SK-N-SH (cell line): ENCODE data around the gene LIN28B. TPM values are rescaled to one million over a fixed set of nuclear protein-coding genes. Genes with fewer than 3 reads are reported as not detected.

ENCODE experiments used
- CTCF ChIA-PET: fragments of 300-600, 350-600 bp; formaldehyde crosslinking; extraction: SDS; loops from one replicate; lab custom pipeline; 2021; lab: Yijun Ruan, JAX
- POLR2A ChIA-PET: fragments of 350-600 bp; sonication (Branson Sonifier 250); formaldehyde crosslinking; extraction: SDS; loops from one replicate; lab custom pipeline; 2020; ENCODE audit warnings: antibody characterized with exemption, inconsistent platforms; lab: Yijun Ruan, JAX
- DNase-seq: peaks from one replicate; pipeline ENCODE4 v3.0.0; 2012
- H2AFZ ChIP-seq: fragments of 200-600 bp; sonication (generic); 2 replicates; pipeline ENCODE4 v1.8.1; 2016; ENCODE audit warnings: antibody characterized with exemption, mild to moderate bottlenecking, low read depth
- H3F3A ChIP-seq: fragments of 200-600 bp; sonication (generic); replicated peaks from 2 replicates; pipeline ENCODE3; 2016; ENCODE audit warnings: antibody characterized with exemption, mild to moderate bottlenecking; ENCODE audit not compliant: insufficient read depth
- H3K27ac ChIP-seq, 2 experiments: fragments of 200-500 bp in 1 of 2; fragments of 200-600 bp in 1 of 2; sonication (Bioruptor generic) in 1 of 2; sonication (generic), shearing (Covaris generic) in 1 of 2; 2 replicates each; pipeline versions ENCODE4 v1.5.1 to v1.6.1; 2014 to 2016; ENCODE audit warnings: low read depth in 2 of 2, inconsistent platforms in 1 of 2, low read length in 1 of 2, mild to moderate bottlenecking in 1 of 2, mixed read lengths in 1 of 2
- H3K27me3 ChIP-seq: fragments of 200-600 bp; sonication (generic), shearing (Covaris generic); 2 replicates; pipeline ENCODE4 v1.6.1; 2016; ENCODE audit warnings: mixed run types; ENCODE audit not compliant: insufficient read depth
- H3K36me3 ChIP-seq, 2 experiments: fragments of 200-500 bp in 1 of 2; fragments of 200-600 bp in 1 of 2; sonication (Bioruptor generic) in 1 of 2; sonication (generic) in 1 of 2; replicated peaks in 1 of 2; 2 replicates each; pipeline versions ENCODE3 to v1.5.1; 2014 to 2016; ENCODE audit warnings: low read length in 1 of 2, mild to moderate bottlenecking in 1 of 2; ENCODE audit not compliant: insufficient read depth in 2 of 2, control insufficient read depth in 1 of 2
- H3K4me1 ChIP-seq, 2 experiments: fragments of 200-500 bp in 1 of 2; fragments of 200-600 bp in 1 of 2; sonication (Bioruptor generic) in 1 of 2; sonication (generic), shearing (Covaris generic) in 1 of 2; 2 replicates each; pipeline versions ENCODE4 v1.5.1 to v1.6.1; 2014 to 2016; ENCODE audit warnings: low read depth in 1 of 2, low read length in 1 of 2, mixed run types in 1 of 2; ENCODE audit not compliant: insufficient read depth in 2 of 2, control insufficient read depth in 1 of 2
- H3K4me2 ChIP-seq: fragments of 200-600 bp; sonication (generic), shearing (Covaris generic); 2 replicates; pipeline ENCODE4 v1.6.1; 2017; ENCODE audit warnings: mixed run types
- H3K4me3 ChIP-seq, 2 experiments: fragments of 200-500 bp in 1 of 2; fragments of 200-600 bp in 1 of 2; sonication (Bioruptor generic) in 1 of 2; sonication (generic), shearing (Covaris generic) in 1 of 2; 2 replicates each; pipeline versions ENCODE4 v1.5.1 to v1.8.1; 2014 to 2016; ENCODE audit warnings: low read depth in 2 of 2, inconsistent platforms in 1 of 2, low read length in 1 of 2, mild to moderate bottlenecking in 1 of 2, mixed read lengths in 1 of 2, moderate library complexity in 1 of 2
- H3K79me2 ChIP-seq: fragments of 200-600 bp; sonication (generic); 2 replicates; pipeline ENCODE4 v1.8.1; 2017; ENCODE audit warnings: mild to moderate bottlenecking; ENCODE audit not compliant: insufficient read depth
- H3K9ac ChIP-seq: fragments of 200-600 bp; sonication (generic); 2 replicates; pipeline ENCODE4 v1.6.1; 2017; ENCODE audit warnings: mixed run types
- H3K9me2 ChIP-seq: fragments of 200-600 bp; sonication (generic); 2 replicates; pipeline ENCODE4 v1.6.1; 2017; ENCODE audit warnings: mixed run types
- H3K9me3 ChIP-seq: fragments of 200-600 bp; sonication (generic); 2 replicates; pipeline ENCODE4 v1.6.1; 2017; ENCODE audit warnings: mixed run types, mild to moderate bottlenecking, moderate library complexity
- H4K20me1 ChIP-seq: fragments of 200-600 bp; sonication (generic); 2 replicates; pipeline ENCODE4 v1.6.1; 2017; ENCODE audit warnings: mild to moderate bottlenecking, mixed run types; ENCODE audit not compliant: insufficient read depth
- CHD2 ChIP-seq: fragments of 150-350 bp; IDR thresholded peaks from 2 replicates; pipeline ENCODE4 v1.6.1; 2018; ENCODE audit warnings: low read length; ENCODE audit not compliant: partially characterized antibody
- ELF1 ChIP-seq: IDR thresholded peaks from 2 replicates; pipeline ENCODE4 v1.4.0; 2012
- EP300 ChIP-seq, 2 experiments: IDR thresholded peaks; 2 replicates each; pipeline versions ENCODE4 v1.4.0 to v1.6.1; 2012; ENCODE audit warnings: borderline replicate concordance in 1 of 2, low read depth in 1 of 2, low read length in 1 of 2
- FOXJ3 ChIP-seq: sonication (generic); formaldehyde crosslinking; IDR thresholded peaks from 2 replicates; pipeline ENCODE4 v1.5.1; 2020; ENCODE audit warnings: mild to moderate bottlenecking, missing genetic modification reagents
- GABPA ChIP-seq: IDR thresholded peaks from 2 replicates; pipeline ENCODE4 v1.4.0; 2012; ENCODE audit warnings: low read depth, mild to moderate bottlenecking
- IRF3 ChIP-seq: fragments of 150-350 bp; IDR thresholded peaks from 2 replicates; pipeline ENCODE4 v1.6.1; 2016; ENCODE audit warnings: mild to moderate bottlenecking, low read depth, low read length
- JUND ChIP-seq: IDR thresholded peaks from 2 replicates; pipeline ENCODE4 v1.4.0; 2012
- MAX ChIP-seq: IDR thresholded peaks from 2 replicates; pipeline ENCODE4 v1.4.0; 2012; ENCODE audit warnings: low read depth
- MEF2A ChIP-seq: IDR thresholded peaks from 2 replicates; pipeline ENCODE4 v1.4.0; 2012; ENCODE audit warnings: low read depth, borderline replicate concordance
- NFIC ChIP-seq: IDR thresholded peaks from 2 replicates; pipeline ENCODE4 v1.4.0; 2012; ENCODE audit warnings: borderline replicate concordance
- PBX3 ChIP-seq: IDR thresholded peaks from 2 replicates; pipeline ENCODE4; 2012
- POLR2AphosphoS5 ChIP-seq: IDR thresholded peaks from 2 replicates; pipeline ENCODE4 v1.6.1; 2012; ENCODE audit warnings: low read depth, low read length
- RCOR1 ChIP-seq: fragments of 150-350 bp; IDR thresholded peaks from 2 replicates; pipeline ENCODE4 v1.6.1; 2017; ENCODE audit warnings: antibody characterized with exemption, low read length
- REST ChIP-seq: IDR thresholded peaks from 2 replicates; pipeline ENCODE4 v1.6.1; 2012; ENCODE audit warnings: mild to moderate bottlenecking, low read depth, low read length, moderate library complexity
- RFX5 ChIP-seq: IDR thresholded peaks from 2 replicates; pipeline ENCODE4 v1.6.1; 2012; ENCODE audit warnings: mild to moderate bottlenecking, improper control_type of control experiment, low read length
- SMC3 ChIP-seq: IDR thresholded peaks from 2 replicates; pipeline ENCODE4 v1.6.1; 2012; ENCODE audit warnings: low read depth, low read length, improper control_type of control experiment
- TAF1 ChIP-seq: IDR thresholded peaks from 2 replicates; pipeline ENCODE4 v1.6.1; 2012; ENCODE audit warnings: low read depth, mild to moderate bottlenecking, low read length, moderate library complexity, borderline replicate concordance
- TCF12 ChIP-seq: IDR thresholded peaks from 2 replicates; pipeline ENCODE4 v1.4.0; 2012
- TEAD4 ChIP-seq: IDR thresholded peaks from 2 replicates; pipeline ENCODE4 v1.4.0; 2012; ENCODE audit warnings: mild to moderate bottlenecking, borderline replicate concordance; ENCODE audit not compliant: insufficient read depth
- USF2 ChIP-seq: fragments of 150-350 bp; IDR thresholded peaks from 2 replicates; pipeline ENCODE4 v1.6.1; 2017; ENCODE audit warnings: antibody characterized with exemption, low read length, low read depth, borderline replicate concordance
- YY1 ChIP-seq: IDR thresholded peaks from 2 replicates; pipeline ENCODE4 v1.4.0; 2012; ENCODE audit warnings: low read depth, mild to moderate bottlenecking
- WGBS: methylation state at CpG from one replicate; pipeline ENCODE4 v1.1.6; 2017; ENCODE audit warnings: low lambda C conversion rate; 5-methylcytosine and 5-hydroxymethylcytosine counted together
- polyA plus RNA-seq, 3 experiments: library from polyadenylated mRNA; depleted of rRNA; stranded (reverse); fragments of >200 nt; gene quantifications; 2 replicates each; pipeline ENCODE4 v1.2.3, GENCODE V29; 2012

LIN28B gene
- polyA plus RNA-seq, 1 of the 3 experiments (the other 2 are of a cell fraction) = 0.67 TPM

- TF ChIP-seq PBX3 = no peak
- TF ChIP-seq MAX = no peak
- TF ChIP-seq EP300 (IDR thresholded peaks at IDR 0.05; ENCODE audit: borderline replicate concordance in 1 of 2, low read depth in 1 of 2, low read length in 1 of 2) = no peak
- no peak for TF ChIP-seq ELF1
- no peak for TF ChIP-seq TAF1
Measured at GRCh38 chr6:105091140-105091829, 134.4 kb downstream of the LIN28B start (continued).

- H4K20me1 ChIP-seq = no peaks in the 10 kb centered on the region
- 95% methylated on average over 10 of the region's 10 CpGs for WGBS
- CTCF ChIA-PET = interaction anchor here (0.9 to 7.9 kb wide), 6 partner anchors 16 to 330 kb away, joined by 3 to 119 read pairs (median 3); partner anchors contain the start of gene PREP
Measured at GRCh38 chr6:105094133-105094640, 137.3 kb downstream of the LIN28B start.

More at GRCh38 chr6:105094133-105094640, 137.3 kb downstream of the LIN28B start:
- POLR2A ChIA-PET = interaction anchor here (0.7 kb wide), 1 partner anchor 166 kb away, joined by 3 read pairs; no protein-coding TSS in a partner anchor
- no peak for TF ChIP-seq ELF1
- no peak for TF ChIP-seq TCF12
- no peak for TF ChIP-seq FOXJ3
- no peak for TF ChIP-seq TEAD4
- TF ChIP-seq POLR2AphosphoS5 = no peak
- no peak for TF ChIP-seq IRF3
- no peak for TF ChIP-seq GABPA
- no peak for TF ChIP-seq JUND
- no peak for TF ChIP-seq REST
- no peak for TF ChIP-seq RFX5
- no peak for TF ChIP-seq RCOR1
- TF ChIP-seq MAX = no peak
- no peak for TF ChIP-seq YY1
- TF ChIP-seq NFIC = no peak
- TF ChIP-seq MEF2A = no peak
- no peak for TF ChIP-seq SMC3
- no peak for TF ChIP-seq CHD2
- no peak for TF ChIP-seq USF2
- Histone ChIP-seq H3K4me3 (no peak overlapping the region), H3K36me3 (peaks cover 3% of the 10 kb centered on the region in 2 experiments), H3K4me1 (no peaks in the 10 kb centered on the region; a peak in 1 of 4 replicates), H3K79me2 (no peaks in the 10 kb centered on the region), H3K9me2 (no peaks in the 10 kb centered on the region), H3F3A (no peaks in the 10 kb centered on the region), H3K9me3 (no peaks in the 10 kb centered on the region), H3K27me3 (no peaks in the 10 kb centered on the region), H3K9ac (no peak overlapping the region), H3K27ac (no peak overlapping the region), H3K4me2 (no peak overlapping the region), H2AFZ (no peak overlapping the region)
- DNase-seq = no peak
